KOPT-K1 (cell line): Measurements from ENCODE around the gene DHDH.

Experiments used
- H3K27ac ChIP-seq: fragments of 200-600 bp; sonication (generic); 2 replicates; pipeline ENCODE4 v1.5.1; 2016; ENCODE audit warnings: antibody characterized with exemption, mild to moderate bottlenecking, low read depth, low read length; ENCODE audit not compliant: poor library complexity, severe bottlenecking
- H3K36me3 ChIP-seq: fragments of 200-600 bp; sonication (generic); 2 replicates; pipeline ENCODE4 v1.5.1; 2017; ENCODE audit warnings: antibody characterized with exemption, mild to moderate bottlenecking, low read length, moderate library complexity; ENCODE audit not compliant: insufficient read depth
- H3K9me3 ChIP-seq: fragments of 200-600 bp; sonication (generic); 2 replicates; pipeline ENCODE4 v1.5.1; 2017; ENCODE audit warnings: antibody characterized with exemption, low read length, mild to moderate bottlenecking; ENCODE audit not compliant: insufficient read depth, poor library complexity, severe bottlenecking

The DHDH gene

GRCh38 chr19:48953141-48953540 is 19.6 kb downstream of the DHDH start:
- H3K9me3 ChIP-seq = peaks cover 3% of the 10 kb centered on the region
- H3K36me3 ChIP-seq = peaks cover 16% of the 10 kb centered on the region
- H3K27ac ChIP-seq = no peak overlapping the region

DNA sequence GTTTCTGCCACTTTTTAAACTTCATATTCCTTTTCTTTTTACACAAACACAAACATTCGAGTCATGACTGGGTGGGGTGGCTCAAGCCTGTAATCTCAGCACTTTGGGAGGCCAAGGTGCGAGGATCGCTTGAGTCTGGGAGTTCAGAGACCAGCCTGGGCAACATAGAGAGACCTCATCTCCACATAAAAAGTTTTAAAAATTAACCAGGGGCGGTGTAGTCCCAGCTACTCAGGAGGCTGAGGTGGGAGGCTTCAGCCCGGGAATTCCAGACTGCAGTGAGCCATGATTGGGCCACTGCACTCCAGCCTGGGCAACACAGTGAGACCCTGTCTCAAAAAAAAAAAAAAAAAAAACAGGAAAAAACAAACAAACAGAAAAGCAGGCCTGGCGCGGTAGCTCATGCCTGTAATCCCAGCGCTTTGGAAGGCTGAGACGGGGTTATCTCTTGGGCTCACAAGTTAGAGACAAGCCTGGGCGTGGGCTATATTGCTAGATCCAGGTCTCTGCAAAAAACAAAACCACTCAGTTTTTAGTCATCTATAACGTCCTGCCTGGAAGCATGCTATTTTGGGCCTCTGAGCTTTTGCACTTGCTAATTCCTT is 20.6 kb downstream of the DHDH start:
- peak overlapping the region; percentile 88 for H3K27ac ChIP-seq
- no peaks in the 10 kb centered on the region for H3K9me3 ChIP-seq
- peaks cover 22% of the 10 kb centered on the region for H3K36me3 ChIP-seq

- Histone ChIP-seq H3K9me3 (no peaks in the 10 kb centered on the region), H3K27ac (peak within 1 kb of the TSS; percentile 88), H3K36me3 (peaks cover 22% of the 10 kb centered on the region)
Measured at GRCh38 chr19:48954595-48955307, 21.3 kb downstream of the DHDH start, which contains the start of gene BAX. TSS of gene BAX (plus strand) at chr19:48954875. CDS start at chr19:48954929, 54 bp downstream.

DNA sequence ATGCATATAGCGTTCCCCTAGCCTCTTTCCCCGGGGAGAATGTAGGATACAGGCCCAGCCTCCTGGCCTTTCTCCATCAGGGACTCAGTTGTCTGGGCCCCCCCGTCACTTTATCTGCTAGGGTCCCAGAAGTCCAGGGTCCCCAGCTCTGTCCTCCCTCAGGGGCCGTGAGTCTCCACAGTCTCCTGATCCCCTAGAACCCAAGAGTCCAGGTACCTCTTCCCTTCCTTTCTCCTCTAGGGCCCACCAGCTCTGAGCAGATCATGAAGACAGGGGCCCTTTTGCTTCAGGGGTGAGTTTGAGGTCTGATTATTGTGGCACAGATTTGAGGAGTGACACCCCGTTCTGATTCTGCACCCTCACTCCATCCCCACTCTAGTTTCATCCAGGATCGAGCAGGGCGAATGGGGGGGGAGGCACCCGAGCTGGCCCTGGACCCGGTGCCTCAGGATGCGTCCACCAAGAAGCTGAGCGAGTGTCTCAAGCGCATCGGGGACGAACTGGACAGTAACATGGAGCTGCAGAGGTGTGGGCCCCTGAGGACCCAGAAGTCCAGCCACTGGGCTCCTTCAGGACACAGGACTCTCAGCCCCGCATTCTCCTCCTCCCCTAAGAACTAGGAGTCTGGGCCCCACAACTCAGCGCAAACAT is 21.9 kb downstream of the DHDH start:
- Histone ChIP-seq H3K36me3 (peaks cover 22% of the 10 kb centered on the region), H3K27ac (peak overlapping the region; percentile 88), H3K9me3 (no peaks in the 10 kb centered on the region)

DNA sequence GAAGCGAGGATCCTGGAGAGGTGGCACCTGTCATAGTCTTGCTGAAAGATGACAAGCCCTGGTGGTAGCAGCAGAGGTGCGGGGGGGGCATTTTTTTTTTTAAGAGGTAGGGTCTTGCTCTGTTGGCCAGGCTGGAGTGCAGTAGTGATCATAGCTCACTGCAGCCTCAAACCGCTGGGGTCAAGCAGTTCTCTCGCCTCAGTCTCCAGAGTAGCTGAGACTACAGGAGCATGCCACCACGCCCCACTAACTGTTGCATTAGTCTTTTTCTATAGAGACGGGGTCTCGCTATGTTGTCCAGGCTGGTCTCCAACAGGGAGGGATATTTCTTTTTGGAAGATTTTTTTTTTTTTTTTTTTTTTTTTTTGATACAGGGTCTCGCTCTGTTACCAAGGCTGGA is 24.5 kb downstream of the DHDH start:
- peaks cover 30% of the 10 kb centered on the region for H3K36me3 ChIP-seq
- no peak overlapping the region for H3K27ac ChIP-seq
- no peaks in the 10 kb centered on the region for H3K9me3 ChIP-seq

GRCh38 chr19:48959341-48960239 is 26.1 kb downstream of the DHDH start:
- no peak overlapping the region for H3K27ac ChIP-seq
- peaks cover 30% of the 10 kb centered on the region for H3K36me3 ChIP-seq
- H3K9me3 ChIP-seq = no peaks in the 10 kb centered on the region

GRCh38 chr19:48961051-48961649 is 27.7 kb downstream of the DHDH start:
- H3K36me3 ChIP-seq = peaks cover 29% of the 10 kb centered on the region
- H3K27ac ChIP-seq = peak overlapping the region; percentile 85
- H3K9me3 ChIP-seq = no peaks in the 10 kb centered on the region

DNA sequence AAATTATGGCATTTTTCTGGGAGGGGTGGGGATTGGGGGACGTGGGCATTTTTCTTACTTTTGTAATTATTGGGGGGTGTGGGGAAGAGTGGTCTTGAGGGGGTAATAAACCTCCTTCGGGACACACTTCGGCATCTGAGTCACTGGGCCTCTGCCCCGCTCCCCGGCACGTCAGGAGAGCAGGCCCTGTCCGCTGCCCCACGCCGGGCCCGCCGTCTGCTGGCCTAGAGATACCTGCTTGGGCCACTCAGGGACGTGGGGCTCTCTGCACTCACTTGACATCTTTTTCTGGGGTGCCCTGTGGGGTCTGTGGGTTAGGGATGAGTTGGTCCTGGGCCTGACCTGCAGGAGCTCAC is 28.2 kb downstream of the DHDH start:
- no peaks in the 10 kb centered on the region for H3K9me3 ChIP-seq
- H3K36me3 ChIP-seq = peaks cover 31% of the 10 kb centered on the region
- peak overlapping the region; percentile 85 for H3K27ac ChIP-seq

DNA sequence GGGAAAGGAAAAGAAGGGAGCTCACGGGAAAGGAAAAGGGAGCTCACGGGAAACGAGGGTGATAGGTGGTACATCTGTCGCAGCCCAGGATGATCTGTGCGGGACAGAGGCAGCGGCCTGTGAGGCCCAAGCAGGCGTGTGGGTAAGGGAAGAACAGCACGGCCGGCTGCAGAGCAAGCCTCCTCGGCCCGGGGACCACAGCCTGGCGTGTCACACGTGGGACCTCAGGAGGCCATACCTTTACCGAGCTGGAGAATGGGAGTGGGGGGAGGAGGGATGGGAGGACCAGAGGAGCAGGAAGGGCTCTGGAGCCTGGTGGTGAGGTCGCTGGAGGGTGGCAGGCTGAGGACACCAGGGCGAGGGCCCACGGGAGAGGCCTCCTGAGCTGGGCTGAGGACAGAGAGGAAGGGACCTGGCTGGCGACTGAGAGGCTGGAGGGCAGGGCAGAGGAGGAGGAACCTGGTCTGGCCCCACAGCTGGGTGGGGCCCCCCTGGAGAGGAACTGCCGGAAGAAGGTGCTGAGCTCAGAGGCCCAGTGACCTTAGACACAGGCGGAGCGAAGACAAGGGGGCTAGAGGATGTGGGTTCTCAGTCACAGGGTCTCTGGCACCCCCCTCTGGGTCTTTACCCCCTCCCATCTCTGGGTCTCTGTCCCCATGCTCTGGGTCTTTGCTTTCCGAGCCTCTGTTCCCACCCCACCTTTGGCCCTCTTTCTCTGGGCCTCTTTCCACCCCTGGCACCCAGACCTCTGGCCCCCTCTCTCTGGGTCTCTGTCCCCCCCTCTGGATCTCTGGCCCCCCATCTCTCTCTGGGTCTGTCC is 28.7 kb downstream of the DHDH start:
- no peaks in the 10 kb centered on the region for H3K9me3 ChIP-seq
- H3K27ac ChIP-seq = peak overlapping the region; percentile 85
- H3K36me3 ChIP-seq = peaks cover 37% of the 10 kb centered on the region

DNA sequence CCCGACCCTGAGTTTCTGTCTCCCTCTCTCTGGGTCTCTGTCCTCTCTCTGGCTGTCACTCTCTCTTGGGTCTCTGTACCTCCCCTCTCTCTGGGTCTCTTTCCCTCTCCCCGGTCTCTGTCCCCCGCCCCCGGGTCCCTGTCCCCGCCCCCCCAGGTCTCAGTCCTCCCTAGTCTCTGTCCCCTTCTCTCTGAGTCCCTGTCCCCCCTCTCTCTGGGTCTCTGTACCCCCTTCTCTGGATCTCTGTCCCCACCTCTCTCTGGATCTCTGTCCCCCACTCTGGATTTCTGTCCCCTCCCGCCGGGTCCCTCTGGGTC is 29.3 kb downstream of the DHDH start:
- Histone ChIP-seq H3K27ac (peak overlapping the region; percentile 85), H3K36me3 (peaks cover 37% of the 10 kb centered on the region), H3K9me3 (no peaks in the 10 kb centered on the region)

DNA sequence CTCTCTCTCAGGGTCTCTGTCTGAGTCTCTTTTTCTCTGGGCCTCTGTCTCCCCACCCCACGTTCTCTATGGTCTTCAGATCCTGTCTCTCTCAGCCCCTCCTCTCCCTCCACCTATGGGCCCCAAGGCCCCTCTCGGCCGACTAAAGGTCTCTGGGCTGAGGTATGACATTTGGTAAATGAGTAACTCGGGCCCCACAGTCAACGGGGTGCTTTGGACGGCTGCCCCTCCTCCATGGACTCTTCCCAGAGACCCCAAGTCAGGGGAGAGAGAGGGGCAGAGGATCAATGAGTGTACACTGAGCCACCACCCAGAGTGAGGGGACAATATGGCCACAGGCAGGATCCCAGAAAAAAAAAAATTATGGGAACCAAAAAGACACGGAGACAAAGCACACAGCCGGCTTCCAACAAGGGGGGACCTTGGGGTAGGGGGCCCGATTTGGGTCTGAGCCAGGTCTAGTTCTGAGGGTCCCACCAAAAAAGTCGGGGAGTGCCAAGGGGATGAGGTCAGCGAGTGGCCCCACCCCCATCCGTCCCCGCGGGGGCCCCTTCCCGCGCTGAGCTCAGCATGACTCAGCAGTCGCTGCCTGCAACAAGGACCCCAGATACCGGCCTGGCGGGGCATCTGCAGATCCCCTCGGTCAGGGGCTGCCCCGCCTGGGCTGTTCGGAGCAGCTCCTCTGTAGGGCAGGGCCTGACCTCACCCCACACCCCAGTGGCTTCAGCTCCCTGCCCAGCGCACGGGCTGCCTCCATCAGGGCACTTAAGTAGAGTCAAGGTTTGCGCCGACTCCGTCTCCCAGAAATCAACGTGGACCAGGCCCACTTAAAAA is 30.1 kb downstream of the DHDH start:
- Histone ChIP-seq H3K27ac (peak overlapping the region; percentile 85), H3K9me3 (no peaks in the 10 kb centered on the region), H3K36me3 (peaks cover 36% of the 10 kb centered on the region)

DNA sequence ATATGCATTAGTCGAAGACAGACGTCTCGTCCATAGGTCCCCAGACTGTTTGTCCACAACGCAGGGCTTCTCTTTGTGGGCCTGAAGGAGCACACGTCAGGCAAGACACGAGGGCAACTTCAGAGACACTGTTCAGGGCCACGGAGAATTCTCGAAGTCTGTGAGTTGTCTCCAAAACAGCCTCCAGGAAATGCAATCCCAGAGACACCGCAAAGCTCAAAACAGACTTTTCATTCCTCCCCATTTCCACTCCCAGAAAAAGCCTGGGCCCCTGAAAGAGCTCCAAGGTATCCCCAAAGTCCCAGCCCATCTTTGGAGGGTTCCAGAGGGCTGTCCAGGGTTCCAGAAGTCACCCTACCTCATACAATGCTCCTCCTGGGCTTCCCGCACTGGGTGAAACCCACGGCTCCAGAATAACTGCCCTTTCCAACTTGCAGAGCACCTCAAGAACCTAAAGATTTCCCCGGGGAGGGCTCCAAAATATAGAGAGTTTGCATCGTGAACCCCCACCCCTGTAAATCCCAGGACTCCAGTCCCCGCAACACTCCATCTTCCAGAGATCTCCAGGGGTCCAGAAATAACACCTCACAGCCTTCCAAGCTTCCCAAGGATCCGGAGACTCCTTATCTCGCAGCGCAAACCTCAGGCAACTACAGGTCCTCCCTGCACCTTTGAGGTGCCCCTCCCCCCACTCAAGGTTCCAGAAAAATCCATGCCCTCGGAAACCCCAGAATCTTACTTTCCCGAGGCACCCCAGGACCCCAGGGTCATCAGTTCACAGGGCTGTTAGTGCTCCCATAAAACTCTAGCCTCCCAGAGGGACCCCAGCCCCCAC is 30.9 kb downstream of the DHDH start:
- peaks cover 41% of the 10 kb centered on the region for H3K36me3 ChIP-seq
- peak overlapping the region; percentile 85 for H3K27ac ChIP-seq
- H3K9me3 ChIP-seq = no peaks in the 10 kb centered on the region
